OCI-LY7 (cell line): ENCODE measurements around the gene MAP3K1.

Source experiments
- CTCF ChIP-seq: fragments of 200-600 bp; sonication (generic); conservative IDR thresholded peaks from 2 replicates; pipeline ENCODE4 v1.5.1; 2014; ENCODE audit warnings: mild to moderate bottlenecking, antibody characterized with exemption, low read length, moderate library complexity, mixed read lengths
- EZH2phosphoT487 ChIP-seq: fragments of 200-600 bp; sonication (generic); IDR thresholded peaks from 2 replicates; pipeline ENCODE4 v1.6.1; 2018; ENCODE audit warnings: low read depth, borderline replicate concordance, mild to moderate bottlenecking, mixed run types, antibody characterized with exemption, low read length, moderate library complexity, mixed read lengths

GRCh38 chr5:56801256-56801655 lies 14.1 kb upstream of the MAP3K1 start:
- TF ChIP-seq CTCF (no peak), EZH2phosphoT487 (no peak)
